HG03175 (cell line): ENCODE measurements around the gene RPL38.

Source experiments
- ATAC-seq: cut with Tn5 transposase; IDR thresholded peaks from one replicate; pipeline ENCODE4 v1.9.1; 2021; ENCODE audit warnings: mild to moderate bottlenecking, moderate library complexity; ENCODE audit not compliant: unreplicated experiment

Gene RPL38

GRCh38 chr17:74210191-74211140 is 7.0 kb downstream of the RPL38 start:
- no peak for ATAC-seq

GRCh38 chr17:74211141-74211911 is 7.8 kb downstream of the RPL38 start:
- no peak for ATAC-seq

GRCh38 chr17:74211912-74212208 is 8.4 kb downstream of the RPL38 start:
- ATAC-seq = no peak

GRCh38 chr17:74212209-74212912 is 8.9 kb downstream of the RPL38 start:
- ATAC-seq = peak; percentile 12

- peak; percentile 52 for ATAC-seq
Observed at GRCh38 chr17:74212913-74213791, 9.7 kb downstream of the RPL38 start, which contains the start of gene TTYH2. TSS of gene TTYH2 (plus strand) at chr17:74213571. CDS start at chr17:74213588, 17 bp downstream.

- ATAC-seq = no peak
Observed at GRCh38 chr17:74213861-74214391, 10.4 kb downstream of the RPL38 start.

- ATAC-seq = no peak
Observed at GRCh38 chr17:74214484-74215341, 11.2 kb downstream of the RPL38 start.

- no peak for ATAC-seq
Observed at GRCh38 chr17:74215342-74215727, 11.9 kb downstream of the RPL38 start.

- ATAC-seq = no peak
Observed at GRCh38 chr17:74216505-74216904, 13.0 kb downstream of the RPL38 start.

GRCh38 chr17:74217037-74217730 is 13.7 kb downstream of the RPL38 start:
- ATAC-seq = no peak

- no peak for ATAC-seq
Observed at GRCh38 chr17:74217888-74218287, 14.4 kb downstream of the RPL38 start.

- no peak for ATAC-seq
Observed at GRCh38 chr17:74218436-74218835, 15.0 kb downstream of the RPL38 start.

- no peak for ATAC-seq
Observed at GRCh38 chr17:74219576-74220133, 16.2 kb downstream of the RPL38 start.

- ATAC-seq = no peak
Observed at GRCh38 chr17:74220219-74220618, 16.7 kb downstream of the RPL38 start.

GRCh38 chr17:74220946-74221818 is 17.7 kb downstream of the RPL38 start:
- no peak for ATAC-seq

- no peak for ATAC-seq
Observed at GRCh38 chr17:74222399-74222798, 18.9 kb downstream of the RPL38 start.

GRCh38 chr17:74223901-74224300 is 20.4 kb downstream of the RPL38 start:
- ATAC-seq = no peak
